ENCODE data around the gene CPM.

Gene CPM

DNA sequence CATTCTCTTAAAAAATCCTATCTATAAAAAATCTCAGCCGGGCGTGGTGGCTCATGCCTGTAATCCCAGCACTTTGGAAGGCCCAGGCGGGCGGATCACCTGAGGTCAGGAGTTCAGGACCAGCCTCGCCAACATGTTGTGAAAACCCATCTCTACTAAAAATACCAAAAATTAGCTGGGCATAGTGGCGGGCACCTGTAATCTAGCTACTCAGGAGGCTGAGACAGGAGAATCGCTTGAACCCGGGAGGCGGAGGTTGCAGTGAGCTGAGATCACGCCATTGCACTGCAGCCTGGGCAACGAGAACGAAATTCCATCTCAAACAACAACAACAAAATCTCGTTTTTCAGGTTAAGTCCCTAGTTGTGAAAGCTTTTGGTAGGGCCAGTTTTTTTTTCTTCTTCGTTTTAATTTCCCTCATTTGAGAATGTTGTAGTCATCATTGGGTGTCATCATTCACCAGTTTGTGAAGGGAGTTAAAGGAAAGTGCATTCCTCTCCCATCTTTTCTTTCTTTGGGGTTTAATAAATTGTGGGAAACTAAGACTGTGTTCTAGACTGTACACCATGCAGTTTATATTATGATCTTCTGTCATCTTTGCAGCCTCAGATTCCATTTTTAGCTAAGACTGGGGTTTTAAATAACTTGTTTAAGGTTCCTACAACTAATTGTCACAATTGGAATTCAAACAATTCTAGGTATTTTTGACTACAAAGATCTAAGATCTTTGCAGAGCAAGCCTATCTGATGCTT lies 101.0 kb downstream of the CPM start:
- no peak overlapping the region for H3K4me3 ChIP-seq (ENCODE audit: low read depth, low read length)
- TF ChIP-seq, protein P1, sequence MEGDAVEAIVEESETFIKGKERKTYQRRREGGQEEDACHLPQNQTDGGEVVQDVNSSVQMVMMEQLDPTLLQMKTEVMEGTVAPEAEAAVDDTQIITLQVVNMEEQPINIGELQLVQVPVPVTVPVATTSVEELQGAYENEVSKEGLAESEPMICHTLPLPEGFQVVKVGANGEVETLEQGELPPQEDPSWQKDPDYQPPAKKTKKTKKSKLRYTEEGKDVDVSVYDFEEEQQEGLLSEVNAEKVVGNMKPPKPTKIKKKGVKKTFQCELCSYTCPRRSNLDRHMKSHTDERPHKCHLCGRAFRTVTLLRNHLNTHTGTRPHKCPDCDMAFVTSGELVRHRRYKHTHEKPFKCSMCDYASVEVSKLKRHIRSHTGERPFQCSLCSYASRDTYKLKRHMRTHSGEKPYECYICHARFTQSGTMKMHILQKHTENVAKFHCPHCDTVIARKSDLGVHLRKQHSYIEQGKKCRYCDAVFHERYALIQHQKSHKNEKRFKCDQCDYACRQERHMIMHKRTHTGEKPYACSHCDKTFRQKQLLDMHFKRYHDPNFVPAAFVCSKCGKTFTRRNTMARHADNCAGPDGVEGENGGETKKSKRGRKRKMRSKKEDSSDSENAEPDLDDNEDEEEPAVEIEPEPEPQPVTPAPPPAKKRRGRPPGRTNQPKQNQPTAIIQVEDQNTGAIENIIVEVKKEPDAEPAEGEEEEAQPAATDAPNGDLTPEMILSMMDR (conservative IDR thresholded peaks at IDR 0.05; ENCODE audit: low read depth, low read length): no peak
- no peak for DNase-seq (ENCODE audit: low read depth)

- DNase-seq (ENCODE audit: low read depth): no peak
- TF ChIP-seq, protein P1 (conservative IDR thresholded peaks at IDR 0.05; ENCODE audit: low read depth, low read length): no peak
These were observed 101.7 kb downstream of the CPM start for GRCh38 chr12:68831272-68831671.

DNA sequence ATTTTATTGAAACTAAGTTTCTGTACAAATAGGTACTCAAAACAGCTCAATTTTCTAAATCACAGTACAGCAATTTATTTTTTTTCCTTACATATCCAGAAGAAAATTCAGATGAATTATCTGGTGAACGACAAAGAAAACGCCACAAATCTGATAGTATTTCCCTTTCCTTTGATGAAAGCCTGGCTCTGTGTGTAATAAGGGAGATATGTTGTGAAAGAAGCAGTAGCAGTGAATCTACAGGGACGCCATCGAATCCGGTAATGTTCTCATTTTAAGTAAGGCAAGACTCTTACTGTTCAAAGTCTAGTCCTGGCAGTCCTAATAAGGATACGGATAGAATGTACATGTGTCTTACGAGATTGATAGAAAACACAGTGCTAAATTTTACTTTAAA lies 104.3 kb downstream of the CPM start:
- no peak overlapping the region for H3K4me3 ChIP-seq (ENCODE audit: low read depth, low read length)
- TF ChIP-seq, protein P1 (conservative IDR thresholded peaks at IDR 0.05; ENCODE audit: low read depth, low read length): no peak
- DNase-seq (ENCODE audit: low read depth): no peak

More at GRCh38 chr12:68831272-68831671, 101.7 kb downstream of the CPM start:
- no peak overlapping the region for H3K4me3 ChIP-seq (ENCODE audit: low read depth, low read length)

DNA sequence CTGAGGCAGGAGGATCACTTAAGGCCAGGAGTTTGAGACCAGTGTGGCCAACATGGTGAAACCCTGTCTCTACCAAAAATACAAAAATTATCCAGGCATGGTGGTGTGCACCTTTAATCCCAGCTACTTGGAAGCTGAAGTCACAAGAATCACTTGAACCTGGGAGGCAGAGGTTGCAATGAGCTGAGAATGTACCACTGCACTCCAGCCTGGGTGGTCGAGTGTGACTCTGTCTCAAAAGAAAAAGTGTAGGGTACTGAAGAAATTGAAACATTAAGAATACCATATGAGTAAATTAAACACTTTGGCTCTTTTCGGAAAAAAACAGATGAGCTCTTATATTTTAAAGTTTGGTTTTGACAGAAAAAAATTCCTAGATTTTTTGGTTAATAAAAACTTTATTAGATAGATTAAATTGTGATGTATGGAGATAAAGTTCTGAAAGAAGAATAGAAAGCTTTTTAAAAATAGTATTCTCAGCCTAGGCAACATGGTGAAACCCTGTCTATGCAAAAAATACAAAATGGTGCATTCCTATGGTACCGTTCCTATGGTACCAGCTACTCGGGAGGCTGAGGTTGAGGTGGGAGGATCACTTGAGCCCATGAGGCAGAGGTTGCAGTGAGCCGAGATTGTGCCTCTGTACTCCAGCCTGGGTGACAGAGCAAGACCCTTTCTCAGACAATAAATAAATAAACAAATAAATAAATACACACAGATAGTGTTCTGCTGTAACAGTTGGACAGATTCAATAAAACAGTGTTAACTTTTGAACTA lies 104.9 kb downstream of the CPM start:
- TF ChIP-seq, protein P1 (conservative IDR thresholded peaks at IDR 0.05; ENCODE audit: low read depth, low read length): no peak
- DNase-seq (ENCODE audit: low read depth): no peak

DNA sequence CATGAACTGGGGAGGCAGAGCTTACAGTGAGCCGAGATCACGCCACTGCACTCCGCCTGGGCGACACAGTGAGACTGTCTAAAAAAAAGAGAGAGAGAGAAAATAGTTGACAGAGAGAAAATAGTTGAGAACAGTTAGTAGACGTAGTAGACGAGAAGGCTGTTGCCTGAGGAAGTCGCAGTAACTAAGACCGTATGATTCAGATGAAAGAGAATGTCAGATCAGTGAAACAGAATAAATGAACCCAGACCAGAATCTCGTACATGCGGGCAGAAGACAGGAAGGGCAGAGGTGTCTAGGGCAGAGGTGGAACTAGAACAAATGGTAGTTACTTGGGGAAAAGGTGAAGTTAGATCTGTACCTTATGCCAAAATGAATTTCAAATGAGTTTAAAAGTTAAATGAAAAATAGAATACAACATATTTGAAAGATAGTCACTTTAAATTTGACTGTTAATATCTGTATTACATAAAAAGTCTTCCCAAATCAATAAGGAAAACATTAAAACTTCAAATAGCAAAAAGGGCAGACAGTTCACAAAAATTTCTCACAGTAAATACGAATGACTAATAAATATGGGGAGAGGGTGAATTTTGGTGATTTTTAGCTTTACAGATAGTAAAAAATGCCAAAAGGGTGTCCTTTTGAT lies 107.3 kb downstream of the CPM start:
- TF ChIP-seq, protein P1 (conservative IDR thresholded peaks at IDR 0.05; ENCODE audit: low read depth, low read length): no peak
- peak; percentile 60 for DNase-seq (ENCODE audit: low read depth)

More for the DNA sequence above, 104.9 kb downstream of the CPM start:
- H3K4me3 ChIP-seq (ENCODE audit: low read depth, low read length): no peak overlapping the region

GRCh38 chr12:68824597-68825250 lies 108.2 kb downstream of the CPM start:
- TF ChIP-seq, protein P1 (conservative IDR thresholded peaks at IDR 0.05; ENCODE audit: low read depth, low read length): no peak
- no peak for DNase-seq (ENCODE audit: low read depth)

More for the DNA sequence above, 107.3 kb downstream of the CPM start:
- no peak overlapping the region for H3K4me3 ChIP-seq (ENCODE audit: low read depth, low read length)

More at GRCh38 chr12:68824597-68825250, 108.2 kb downstream of the CPM start:
- H3K4me3 ChIP-seq (ENCODE audit: low read depth, low read length): no peak overlapping the region
